ENCODE results near the gene ASCC1. TPM values are rescaled to one million over a fixed set of nuclear protein-coding genes. Genes with fewer than 3 reads are reported as not detected.

Gene ASCC1
- total and polyA plus RNA-seq, 2 of the 13 experiments (the other 11 are each of a cell fraction or from before 2014, with no cell fraction given) = 21.6 to 30.1 TPM

GRCh38 chr10:72260239-72260975 is 44.3 kb upstream of the ASCC1 start (continued):
- TF ChIP-seq RBM22 (optimal IDR thresholded peaks at IDR 0.05; ENCODE audit: low read length) (no peak), ARNT (IDR thresholded peaks at IDR 0.05) (no peak), RXRA (CRISPR knock-in tag; IDR thresholded peaks at IDR 0.05) (peak; percentile 69; the same call in 1 of the 2 replicates), ZFP36L1 (CRISPR knock-in tag; IDR thresholded peaks at IDR 0.05) (peak; percentile 70; the same call in 1 of the 2 replicates), GLI4 (CRISPR knock-in tag; IDR thresholded peaks at IDR 0.05; ENCODE audit: borderline replicate concordance) (no peak; the same call in 1 of the 2 replicates), MEIS2 (CRISPR knock-in tag; IDR thresholded peaks at IDR 0.05) (no peak; the same call in 1 of the 2 replicates), ERF (CRISPR knock-in tag; IDR thresholded peaks at IDR 0.05) (peak; percentile 91), KDM5B (CRISPR knock-in tag; IDR thresholded peaks at IDR 0.05; ENCODE audit: borderline replicate concordance) (no peak; the same call in 1 of the 2 replicates), AGO2 (optimal IDR thresholded peaks at IDR 0.05; ENCODE audit: low read depth, low read length) (no peak), ZSCAN12 (CRISPR knock-in tag; IDR thresholded peaks at IDR 0.05) (no peak), ZNF414 (CRISPR knock-in tag; IDR thresholded peaks at IDR 0.05) (0 out of 2 replicates have a peak, but pooled peaks have one; percentile 50), ZNF343 (CRISPR knock-in tag; IDR thresholded peaks at IDR 0.05) (peak; percentile 50; the same call in 1 of the 2 replicates), BRD4 (CRISPR knock-in tag; IDR thresholded peaks at IDR 0.05) (0 out of 2 replicates have a peak, but pooled peaks have one; percentile 15), ZFY (CRISPR knock-in tag; IDR thresholded peaks at IDR 0.05) (no peak; the same call in 1 of the 2 replicates), SMAD3 (CRISPR knock-in tag; IDR thresholded peaks at IDR 0.05) (no peak), RBM39 (IDR thresholded peaks at IDR 0.05; ENCODE audit: low read depth, low read length, poor library complexity, severe bottlenecking) (no peak), POLR2A (IDR thresholded peaks at IDR 0.05; ENCODE audit: insufficient read depth in 1 of 2, low read depth in 2 of 2, low read length in 2 of 2) (peak in 1 of 2 experiments; percentile 19; a peak in 1 of 4 replicates), GTF2F1 (IDR thresholded peaks at IDR 0.05; ENCODE audit: low read length) (no peak), IRX3 (CRISPR knock-in tag; IDR thresholded peaks at IDR 0.05; ENCODE audit: borderline replicate concordance, low read depth) (no peak), NR2F2 (IDR thresholded peaks at IDR 0.05; ENCODE audit: borderline replicate concordance, low read depth) (peak; percentile 92), ZNF614 (CRISPR knock-in tag; IDR thresholded peaks at IDR 0.05; ENCODE audit: borderline replicate concordance) (peak; percentile 63; the same call in 1 of the 2 replicates), MTA1 (CRISPR knock-in tag; IDR thresholded peaks at IDR 0.05; ENCODE audit: borderline replicate concordance) (peak; percentile 48; the same call in 1 of the 2 replicates), ZNF460 (CRISPR knock-in tag; IDR thresholded peaks at IDR 0.05; ENCODE audit: borderline replicate concordance) (peak; percentile 20; the same call in 1 of the 2 replicates), LBX2 (CRISPR knock-in tag; IDR thresholded peaks at IDR 0.05; ENCODE audit: borderline replicate concordance) (no peak), ZNF576 (CRISPR knock-in tag; IDR thresholded peaks at IDR 0.05) (no peak)

Measured in HepG2 (cell line).